GM19035 (cell line): ENCODE data around the gene STEAP4.

Experiments
- ATAC-seq: cut with Tn5 transposase; IDR thresholded peaks from one replicate; pipeline ENCODE4 v1.9.1; 2021; ENCODE audit not compliant: unreplicated experiment

STEAP4 gene

DNA sequence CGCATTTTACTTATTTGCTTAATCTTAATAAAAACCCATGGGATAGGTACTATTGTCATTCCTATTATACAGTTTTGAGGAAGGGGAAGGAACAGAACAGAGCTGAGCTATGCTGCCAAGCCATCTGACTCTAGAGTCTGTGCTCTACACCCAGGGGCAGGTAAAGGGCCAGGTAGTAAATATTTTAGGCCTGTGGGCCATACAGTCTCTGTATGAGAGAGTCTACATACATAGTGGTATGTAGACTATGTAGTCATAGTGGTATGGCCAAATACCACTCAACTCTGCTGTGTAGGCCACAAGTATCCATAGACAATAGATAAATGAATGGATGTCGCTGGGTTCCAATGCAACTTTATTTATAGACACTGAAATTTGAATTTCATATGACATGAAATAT lies 83.4 kb downstream of the STEAP4 start:
- no peak for ATAC-seq
